VCaP (cell line): ENCODE measurements around the gene PLEKHH2.

Source experiments
- H3K27ac ChIP-seq: fragments of 450-650 bp; 2 replicates; pipeline ENCODE4 v1.5.1; 2017
- TF ChIP-seq, protein P1 (sequence below): fragments of 450-650 bp; conservative IDR thresholded peaks from 2 replicates; pipeline ENCODE4 v1.5.1; 2017; ENCODE audit warnings: mild to moderate bottlenecking, moderate library complexity

PLEKHH2 gene

DNA sequence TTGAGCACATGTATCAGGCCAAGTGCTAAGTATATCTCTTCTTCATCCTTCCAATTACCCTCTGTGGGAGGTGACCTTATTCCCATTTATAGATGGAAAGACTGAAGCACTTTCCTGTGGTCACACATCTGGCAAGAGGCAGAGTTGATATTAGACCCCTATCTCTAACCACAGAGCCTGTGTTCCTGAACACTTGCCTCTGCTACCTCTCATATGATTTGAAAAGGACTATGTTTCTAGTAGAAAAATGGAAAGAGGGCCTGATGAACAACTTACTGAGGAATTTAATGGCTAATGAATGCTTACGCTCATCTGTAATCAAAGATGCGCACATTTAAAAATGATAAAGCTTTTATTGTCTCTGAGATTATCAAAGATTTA lies 90.6 kb downstream of the PLEKHH2 start:
- TF ChIP-seq, protein P1, sequence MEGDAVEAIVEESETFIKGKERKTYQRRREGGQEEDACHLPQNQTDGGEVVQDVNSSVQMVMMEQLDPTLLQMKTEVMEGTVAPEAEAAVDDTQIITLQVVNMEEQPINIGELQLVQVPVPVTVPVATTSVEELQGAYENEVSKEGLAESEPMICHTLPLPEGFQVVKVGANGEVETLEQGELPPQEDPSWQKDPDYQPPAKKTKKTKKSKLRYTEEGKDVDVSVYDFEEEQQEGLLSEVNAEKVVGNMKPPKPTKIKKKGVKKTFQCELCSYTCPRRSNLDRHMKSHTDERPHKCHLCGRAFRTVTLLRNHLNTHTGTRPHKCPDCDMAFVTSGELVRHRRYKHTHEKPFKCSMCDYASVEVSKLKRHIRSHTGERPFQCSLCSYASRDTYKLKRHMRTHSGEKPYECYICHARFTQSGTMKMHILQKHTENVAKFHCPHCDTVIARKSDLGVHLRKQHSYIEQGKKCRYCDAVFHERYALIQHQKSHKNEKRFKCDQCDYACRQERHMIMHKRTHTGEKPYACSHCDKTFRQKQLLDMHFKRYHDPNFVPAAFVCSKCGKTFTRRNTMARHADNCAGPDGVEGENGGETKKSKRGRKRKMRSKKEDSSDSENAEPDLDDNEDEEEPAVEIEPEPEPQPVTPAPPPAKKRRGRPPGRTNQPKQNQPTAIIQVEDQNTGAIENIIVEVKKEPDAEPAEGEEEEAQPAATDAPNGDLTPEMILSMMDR, result no peak
- no peak overlapping the region for H3K27ac ChIP-seq

GRCh38 chr2:43729491-43730174 lies 92.6 kb downstream of the PLEKHH2 start:
- H3K27ac ChIP-seq, result no peak overlapping the region
- TF ChIP-seq, protein P1, result no peak

- TF ChIP-seq, protein P1, result no peak
- H3K27ac ChIP-seq, result no peak overlapping the region
These were observed 94.2 kb downstream of the PLEKHH2 start for GRCh38 chr2:43731211-43731610.

- no peak overlapping the region for H3K27ac ChIP-seq
- TF ChIP-seq, protein P1, result no peak
These were observed 99.6 kb downstream of the PLEKHH2 start for GRCh38 chr2:43736637-43737036.

DNA sequence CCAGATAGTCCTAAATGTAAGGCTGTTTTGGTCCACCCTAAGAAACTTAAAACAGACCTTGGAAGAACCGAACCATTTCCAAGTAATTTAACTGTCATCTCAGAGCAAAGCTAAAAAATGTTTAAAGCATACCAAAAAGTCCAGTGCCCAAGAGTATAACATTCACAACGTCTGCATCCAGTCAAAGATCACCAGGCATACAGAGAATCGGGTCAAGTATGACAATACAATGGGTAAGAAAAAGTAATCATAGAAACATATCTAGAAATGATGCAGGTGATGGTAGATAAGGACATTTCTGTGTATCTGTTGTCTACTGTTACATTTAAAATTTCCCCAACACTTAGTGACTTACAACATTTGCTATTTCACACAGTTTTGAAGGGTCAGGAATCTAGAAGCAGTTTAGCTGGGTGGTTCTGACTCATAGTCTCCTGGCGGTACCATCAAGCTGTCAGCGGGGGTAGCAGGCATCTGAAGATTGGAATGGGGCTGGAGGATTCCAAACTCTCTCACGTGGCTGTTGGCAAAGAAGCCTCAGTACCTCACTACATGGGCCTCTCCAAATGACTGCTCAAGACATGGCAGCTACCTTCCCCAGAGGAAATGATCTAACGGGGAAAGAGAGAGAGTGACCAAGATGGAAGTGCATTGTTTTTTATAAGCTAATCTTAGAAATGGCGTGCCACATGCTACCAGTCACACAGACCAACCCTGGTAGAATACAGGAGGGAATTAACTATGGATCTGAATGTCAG lies 100.2 kb downstream of the PLEKHH2 start:
- TF ChIP-seq, protein P1, result no peak
- H3K27ac ChIP-seq, result no peak overlapping the region

- TF ChIP-seq, protein P1, result no peak
- H3K27ac ChIP-seq, result no peak overlapping the region
These were observed 100.8 kb downstream of the PLEKHH2 start for GRCh38 chr2:43737855-43738254.

DNA sequence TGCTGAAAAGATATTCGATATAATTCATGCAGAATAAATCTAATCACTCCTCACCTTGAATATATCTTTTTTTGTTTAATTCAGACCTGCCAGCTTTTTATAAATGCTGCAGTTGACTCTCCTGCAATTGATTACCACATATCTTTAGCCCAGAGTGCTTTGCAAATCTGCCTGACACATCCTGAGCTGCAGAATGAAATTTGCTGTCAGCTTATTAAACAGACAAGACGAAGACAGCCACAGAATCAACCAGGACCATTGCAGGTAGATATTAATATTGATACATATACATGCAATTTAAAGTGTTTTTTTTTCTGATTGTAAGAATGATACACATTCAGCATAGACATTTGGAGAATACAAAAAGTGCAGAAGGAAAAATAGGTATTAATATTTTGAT lies 101.2 kb downstream of the PLEKHH2 start:
- TF ChIP-seq, protein P1, result no peak
- no peak overlapping the region for H3K27ac ChIP-seq
